NCI-H524 treated with DMSO at 0.1 percent for 48 hours (cell line): ENCODE measurements around the gene PYROXD2.

Experiments used
- DNase-seq: peaks from one replicate; lab custom pipeline; 2025; lab: John Stamatoyannopoulos, UW

Gene PYROXD2

DNA sequence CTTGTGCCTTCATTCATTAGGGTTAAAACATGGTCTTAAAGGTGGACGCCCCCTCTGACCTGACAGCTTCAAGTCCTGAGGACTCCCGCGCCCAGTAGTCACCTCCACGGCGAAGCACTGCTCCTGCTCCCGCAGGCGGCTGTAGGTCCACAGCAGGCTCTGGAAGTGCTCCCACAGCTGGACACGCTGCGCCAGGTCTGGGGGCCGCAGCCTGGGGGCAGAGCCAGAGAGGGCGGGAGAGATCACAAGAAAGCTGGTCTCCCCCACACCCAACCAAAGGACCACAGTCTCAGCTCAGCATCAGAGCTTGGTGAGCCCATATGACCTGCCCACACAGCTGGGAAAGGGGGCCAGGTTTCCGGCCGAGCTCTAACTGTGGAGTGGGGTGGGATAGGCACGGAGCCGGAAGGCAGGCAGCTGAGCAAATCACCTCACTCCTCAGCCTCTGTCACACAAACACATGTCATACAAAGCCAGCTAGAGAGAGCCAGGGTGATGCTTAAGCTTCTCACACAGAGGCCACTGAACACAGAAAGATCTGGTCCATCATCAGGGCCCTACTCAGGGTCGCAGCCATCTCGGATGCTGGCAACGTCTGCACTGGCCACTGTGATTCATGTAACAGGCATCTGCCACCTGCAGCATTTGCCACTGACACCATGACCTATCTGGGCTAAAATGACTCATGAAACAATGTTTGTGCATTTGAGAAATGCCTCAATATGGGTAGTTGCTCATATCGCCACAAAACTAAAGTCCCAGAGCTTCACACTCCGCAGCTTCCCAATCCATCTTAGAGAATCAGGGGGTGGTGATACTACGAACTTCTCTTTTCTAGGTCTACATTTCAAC, 19.1 kb upstream of the PYROXD2 start:
- no peak for DNase-seq

DNA sequence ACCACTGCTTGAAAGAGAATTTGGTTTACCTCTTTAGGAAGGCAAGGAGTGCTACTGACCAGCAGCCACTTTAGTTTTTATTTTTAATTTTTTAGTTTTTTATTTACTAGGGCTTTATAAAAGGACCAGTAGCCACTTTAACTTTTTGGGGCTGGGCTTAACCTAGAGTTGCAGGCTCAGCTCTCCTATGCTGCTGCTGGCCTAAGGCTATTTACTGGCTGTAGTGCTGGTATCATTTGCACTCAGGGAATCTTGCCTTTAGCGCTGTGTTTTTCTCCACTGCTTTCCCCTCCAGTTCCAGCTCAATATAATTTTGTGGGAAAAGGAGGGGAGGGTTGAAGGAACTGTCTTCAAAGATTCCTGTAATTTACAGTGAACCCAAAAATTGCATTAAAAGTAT, 18.4 kb upstream of the PYROXD2 start:
- no peak for DNase-seq

DNA sequence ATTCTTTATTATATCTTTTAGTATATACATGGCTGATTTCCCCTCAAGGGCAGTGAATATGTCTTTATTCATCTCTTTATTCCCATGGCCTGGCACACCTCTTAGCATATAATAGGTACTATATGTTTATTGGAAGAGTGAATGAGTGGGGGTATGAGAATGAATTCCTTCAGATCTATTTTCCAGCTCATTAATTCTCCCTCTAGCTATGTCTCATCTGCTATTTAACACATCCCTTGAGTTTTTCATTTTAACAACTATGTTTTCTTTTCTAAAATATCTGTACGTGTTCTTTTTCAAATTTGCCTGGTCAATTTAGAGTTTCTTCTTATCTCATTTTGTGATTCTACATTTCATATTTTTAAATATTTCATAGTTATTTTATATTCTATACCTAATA, 17.3 kb upstream of the PYROXD2 start:
- no peak for DNase-seq

DNA sequence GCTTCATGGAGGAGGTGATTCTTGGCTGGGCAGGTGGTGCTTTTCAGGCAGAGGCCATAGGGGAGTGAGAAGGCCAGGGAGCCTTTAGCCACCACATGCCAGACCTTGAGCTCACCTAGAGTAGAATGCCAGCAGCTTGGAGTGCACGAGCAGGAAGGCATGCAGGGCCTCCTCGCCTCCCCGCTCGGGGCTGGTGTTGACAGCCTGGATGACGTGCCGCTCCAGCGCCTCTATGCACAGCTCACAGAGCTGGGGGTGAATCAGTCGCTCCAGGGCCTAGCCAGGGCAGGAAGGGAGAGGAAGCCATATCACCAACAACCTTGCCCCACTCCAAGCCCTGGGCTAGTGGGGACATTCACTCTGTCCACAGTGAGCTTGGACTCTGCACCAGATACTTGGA, 16.0 kb upstream of the PYROXD2 start:
- no peak for DNase-seq

DNA sequence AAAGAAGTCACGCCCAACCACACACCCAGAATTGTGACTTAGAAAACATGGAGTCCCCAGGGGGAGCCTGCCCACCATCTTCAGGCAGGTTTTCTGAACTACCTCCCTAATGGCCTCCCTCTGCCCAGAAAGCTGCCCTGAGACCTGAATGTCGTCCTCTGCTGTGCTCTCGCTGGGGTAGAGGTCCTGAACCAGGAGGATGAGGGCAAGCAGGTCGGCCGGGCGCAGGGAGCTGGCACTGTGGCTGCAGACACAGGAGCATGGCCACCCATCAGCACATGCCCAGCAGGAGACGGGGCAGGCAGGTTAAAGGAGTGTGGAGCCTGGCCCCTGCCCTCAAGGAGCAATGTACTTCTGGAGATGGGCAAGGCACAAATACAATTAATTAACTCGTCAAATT, 15.4 kb upstream of the PYROXD2 start:
- no peak for DNase-seq

DNA sequence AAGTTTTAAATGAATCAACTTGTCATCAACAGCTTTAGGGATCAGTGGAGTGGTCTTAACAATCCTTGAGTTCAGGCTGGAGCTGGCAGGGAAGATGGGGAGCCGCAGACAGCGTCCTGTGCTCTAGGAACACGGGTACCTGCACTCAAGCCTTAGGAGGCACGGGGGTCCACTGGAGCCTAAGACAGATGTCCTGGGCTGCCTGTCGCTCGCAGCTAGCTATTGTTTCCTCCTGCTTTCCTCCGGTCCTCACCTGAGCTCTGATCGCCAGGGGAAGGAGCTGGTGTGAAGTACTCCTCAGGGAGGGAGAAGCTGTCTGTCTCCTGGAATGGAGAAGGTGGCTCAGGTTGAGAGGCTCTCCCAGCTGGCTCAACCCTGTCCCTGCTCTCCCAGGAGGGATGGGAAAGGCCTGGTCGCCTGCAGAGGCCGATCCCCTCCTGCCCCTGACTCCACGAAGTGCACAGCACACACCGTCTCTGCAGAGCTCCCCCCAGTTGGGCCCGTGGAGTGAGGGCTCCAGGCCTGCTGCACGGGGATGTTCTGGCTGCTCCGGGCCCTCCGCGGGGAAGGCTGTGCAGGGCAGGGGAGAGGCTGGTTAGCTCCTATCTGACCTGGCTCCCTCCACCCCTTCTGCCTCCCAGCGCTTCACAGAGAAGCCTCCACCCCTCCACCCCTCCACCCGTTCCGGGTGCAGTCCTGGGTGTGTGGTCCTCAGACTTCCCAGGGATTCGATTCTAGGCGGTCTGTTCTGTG, 14.5 kb upstream of the PYROXD2 start:
- DNase-seq = no peak

DNA sequence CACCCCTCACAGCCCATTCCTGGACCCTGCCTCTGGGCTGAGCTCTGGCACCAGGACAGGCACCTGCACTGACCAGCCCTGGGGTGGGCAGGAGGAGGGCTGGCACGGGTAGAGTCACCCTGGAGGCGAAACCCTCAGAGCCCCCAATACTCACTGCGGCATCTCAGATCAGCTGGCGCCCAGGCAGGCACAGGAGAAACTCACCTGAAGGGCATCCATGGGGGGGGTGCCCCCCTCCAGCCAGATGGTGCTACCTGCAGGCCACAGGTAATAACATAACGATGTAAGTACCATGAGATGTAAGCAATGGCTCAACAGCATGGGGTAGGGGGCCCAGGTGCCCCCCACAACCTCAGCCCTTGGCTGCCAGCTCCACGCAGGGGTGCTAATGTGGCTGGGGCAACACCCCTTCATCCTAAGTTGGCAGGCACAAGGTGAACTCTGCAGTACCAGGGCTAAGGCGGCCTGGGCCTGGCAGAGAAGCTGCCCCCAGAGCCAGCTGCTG, 12.1 kb upstream of the PYROXD2 start:
- DNase-seq = no peak

DNA sequence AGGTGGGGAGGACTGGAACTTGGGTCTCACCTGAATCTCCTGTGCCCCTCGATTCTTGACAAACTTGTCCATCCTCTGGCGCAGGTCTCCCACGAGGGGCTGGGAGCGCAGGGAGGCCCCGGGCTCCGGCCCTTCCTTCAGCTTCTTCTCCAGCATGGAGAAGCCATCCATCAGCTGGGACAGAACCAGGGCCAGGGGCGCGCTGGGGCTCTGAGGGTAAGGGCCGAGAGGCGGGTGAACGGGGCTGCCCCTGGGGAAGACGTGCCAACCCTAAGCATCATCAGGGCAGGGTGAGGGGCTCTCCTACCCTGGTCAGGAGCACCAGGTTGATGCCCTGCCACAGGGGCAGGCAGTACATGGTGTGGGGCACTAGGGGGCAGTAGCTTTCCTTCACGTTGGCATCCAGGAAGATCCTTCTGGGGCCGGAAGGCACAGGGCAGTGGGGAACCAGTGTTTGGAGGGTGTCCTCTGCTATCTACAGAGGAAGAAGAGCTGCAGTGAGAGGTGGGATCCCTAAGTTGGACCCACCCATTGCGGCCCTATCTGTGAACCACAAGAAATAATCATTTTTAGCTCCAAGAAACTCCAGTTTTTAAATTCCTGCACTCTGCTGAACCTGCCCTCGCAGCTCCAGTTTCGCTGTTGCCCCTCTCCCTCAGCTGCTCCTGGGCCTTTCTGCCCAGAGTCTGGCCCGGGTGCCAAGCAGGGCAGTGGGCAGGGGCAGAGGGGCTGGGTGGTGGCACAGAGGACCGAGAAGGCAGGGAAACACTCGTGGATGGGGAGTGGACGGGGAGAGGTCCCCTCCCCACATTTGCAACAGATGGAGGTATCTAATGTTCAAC, 10.8 kb upstream of the PYROXD2 start:
- DNase-seq = no peak

DNA sequence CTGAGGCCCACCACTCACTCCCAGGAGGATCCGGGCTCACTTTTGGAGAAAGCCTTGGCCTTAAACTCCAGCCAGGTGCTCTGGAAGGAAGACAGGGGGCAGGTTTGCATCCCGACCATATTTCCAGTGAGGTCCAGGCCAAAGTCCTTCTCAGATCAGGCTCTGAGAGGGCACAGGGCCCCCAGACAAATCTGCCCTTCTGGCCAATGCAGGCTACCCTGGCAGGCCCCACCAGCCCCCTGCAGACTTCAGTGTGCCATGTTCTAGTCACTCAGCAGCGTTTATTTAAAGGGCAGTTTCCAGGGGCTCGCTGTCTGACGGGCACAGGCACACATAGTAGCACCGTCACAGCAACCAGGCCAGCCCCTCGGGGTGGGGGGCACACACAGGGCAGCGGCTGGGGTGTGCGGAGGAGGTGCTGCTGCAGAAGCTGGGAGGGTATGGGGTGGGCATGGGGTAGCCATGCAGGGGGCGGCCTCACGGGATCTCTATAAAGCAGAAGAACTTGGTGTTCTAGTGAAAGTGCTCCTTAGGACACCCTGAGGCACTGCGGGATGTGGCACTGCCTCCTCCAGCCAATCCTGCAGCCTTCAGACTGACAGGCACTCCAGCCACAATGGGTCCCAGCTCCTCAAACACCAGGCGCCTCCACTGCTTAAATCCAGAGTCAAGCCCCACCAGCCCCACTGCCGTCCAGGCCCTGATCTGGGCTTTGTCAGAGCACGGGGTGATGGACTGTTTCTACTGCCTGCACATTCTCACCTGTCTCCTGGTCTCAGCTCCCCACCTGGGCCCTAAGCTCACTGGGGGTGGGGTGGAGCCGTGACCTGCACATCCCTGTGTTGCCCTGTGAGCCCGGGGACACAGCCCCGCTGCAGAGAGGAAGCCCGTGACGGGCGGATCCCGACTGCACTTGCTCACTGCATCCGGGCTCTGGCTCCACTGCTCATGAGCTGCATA, 9.6 kb upstream of the PYROXD2 start:
- DNase-seq = no peak

DNA sequence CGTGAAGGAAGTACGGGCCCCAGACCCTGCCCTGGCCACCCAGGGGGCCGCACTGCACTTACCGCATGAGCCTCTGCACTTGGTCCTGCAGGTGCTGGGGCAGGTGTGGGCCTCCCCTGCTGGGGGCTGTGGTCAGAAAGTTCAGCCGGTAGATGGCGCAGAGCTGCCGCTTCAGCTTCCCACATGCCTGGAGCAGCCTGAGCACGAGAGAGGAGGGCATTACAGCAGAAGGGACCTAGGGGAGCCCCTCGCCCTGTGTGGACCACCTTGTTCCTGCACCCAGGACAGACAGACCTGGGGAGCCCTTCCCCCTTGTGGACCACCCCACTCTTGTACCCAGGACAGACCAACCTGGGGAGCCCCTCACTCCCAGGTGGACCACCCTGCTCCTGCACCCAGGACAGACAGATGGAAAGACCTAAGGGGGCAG, 8.7 kb upstream of the PYROXD2 start:
- DNase-seq = no peak

DNA sequence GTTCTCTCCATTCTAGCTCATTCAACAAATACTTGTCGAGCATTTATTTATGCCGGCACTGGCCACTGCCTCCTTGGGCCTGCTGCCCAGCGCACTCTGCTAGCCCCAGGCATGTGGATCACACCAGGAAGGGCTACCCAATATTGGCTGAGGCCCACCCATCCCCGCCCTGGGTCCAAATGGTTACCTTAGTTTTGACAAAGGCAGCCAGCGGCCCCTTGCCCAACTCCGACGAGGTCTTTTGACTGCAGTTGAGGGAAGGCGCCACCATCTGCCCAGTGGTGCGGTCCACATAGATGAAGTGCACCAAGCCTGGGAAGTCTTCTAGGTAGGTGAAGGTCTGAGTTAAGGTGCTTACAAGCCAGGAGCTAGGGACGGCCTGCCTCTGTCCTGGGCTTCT, 7.2 kb upstream of the PYROXD2 start:
- no peak for DNase-seq

DNA sequence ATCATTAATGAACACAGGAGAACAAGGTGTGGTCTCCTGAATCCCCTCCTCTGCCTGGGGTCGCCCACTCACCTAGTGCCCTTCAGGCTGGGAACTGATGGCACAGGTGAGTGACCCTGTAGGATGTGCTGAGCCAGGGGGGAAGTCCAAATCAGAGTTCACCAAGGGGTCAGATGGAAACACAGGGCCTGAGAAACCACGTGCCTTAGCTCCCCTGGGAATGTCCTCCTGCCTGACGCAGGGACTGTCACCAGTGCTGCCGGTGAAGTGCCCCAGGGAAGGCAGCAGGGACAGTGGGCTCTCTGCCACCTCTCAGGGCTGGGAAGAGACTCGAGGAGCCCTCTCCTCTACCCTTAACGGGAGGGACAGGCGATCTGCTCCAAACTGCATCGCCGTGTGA, 5.8 kb upstream of the PYROXD2 start:
- DNase-seq = no peak

DNA sequence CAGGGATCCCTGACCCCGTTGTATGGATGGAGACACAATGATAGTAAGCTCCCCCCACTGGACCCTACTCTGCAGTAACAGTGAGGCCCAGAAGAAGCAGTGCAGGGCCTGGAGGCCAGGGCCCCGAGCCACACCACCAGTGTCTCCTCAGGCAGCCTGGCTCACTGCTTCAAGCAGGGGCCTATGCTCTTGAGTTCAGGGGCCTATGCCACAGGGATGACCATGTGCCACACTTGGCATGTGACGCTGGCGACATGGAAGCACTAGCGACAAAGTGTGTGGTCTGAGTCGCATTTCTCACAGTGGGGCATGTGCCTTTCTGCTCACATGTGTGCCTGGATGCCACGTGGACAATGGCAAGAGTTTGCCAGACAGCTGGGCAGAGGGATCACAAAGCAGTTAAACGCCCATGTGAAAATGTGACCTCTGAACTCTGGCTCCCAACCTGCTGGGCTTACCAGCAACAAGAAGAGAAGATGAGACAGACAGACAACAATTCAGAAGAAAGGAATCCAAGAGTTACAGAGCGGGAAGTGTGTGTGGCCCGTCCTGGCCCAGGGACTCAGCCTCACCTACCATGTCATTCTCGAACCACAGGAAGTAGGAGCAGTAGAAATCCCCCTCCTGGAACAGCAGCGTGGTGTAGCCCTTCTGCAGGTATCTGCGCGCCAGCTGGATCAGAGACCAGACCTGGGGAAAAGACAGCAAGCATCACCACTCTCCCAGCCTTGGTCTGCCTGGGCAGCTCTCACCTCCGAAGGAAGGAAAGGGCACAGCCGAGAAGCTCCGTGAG, 4.7 kb upstream of the PYROXD2 start:
- DNase-seq = no peak

DNA sequence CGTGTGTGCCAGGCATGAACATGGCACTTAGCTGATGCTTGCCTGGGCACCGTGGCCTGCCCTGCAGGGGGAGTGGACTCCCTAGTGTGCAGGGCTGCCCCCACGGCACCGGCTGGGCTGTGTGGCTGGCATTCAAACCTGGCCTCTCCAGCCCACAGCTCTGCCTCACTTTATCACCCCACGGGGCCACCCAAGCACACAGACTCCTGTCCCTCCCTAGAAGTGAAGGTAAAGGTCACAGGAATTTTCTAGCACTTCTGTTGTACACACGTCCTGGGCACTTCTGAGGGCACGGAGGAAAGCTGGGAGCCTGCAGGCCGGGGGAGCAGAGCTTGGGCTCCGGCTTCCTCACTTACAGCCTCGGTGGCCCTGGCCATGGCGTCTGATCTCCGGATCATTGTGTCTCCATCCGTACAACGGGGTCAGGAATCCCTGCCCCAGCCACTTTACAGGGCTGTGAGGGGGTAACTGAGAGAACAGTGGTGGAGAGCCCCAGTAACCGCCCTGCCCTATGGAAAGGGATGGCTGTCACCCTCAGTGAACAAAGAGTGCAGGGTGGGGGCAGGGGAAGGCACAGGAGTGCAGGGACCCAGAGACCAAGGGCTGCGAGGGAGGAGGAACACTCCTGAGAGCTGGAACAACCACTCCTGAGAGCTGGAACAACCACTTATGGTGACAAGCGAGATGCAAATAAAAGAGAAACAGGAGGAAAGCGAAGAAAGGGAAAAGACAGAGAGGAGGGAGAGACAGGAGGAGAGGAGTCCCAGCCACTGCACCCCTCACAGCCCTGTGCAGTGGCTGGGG, 3.9 kb upstream of the PYROXD2 start:
- no peak for DNase-seq

DNA sequence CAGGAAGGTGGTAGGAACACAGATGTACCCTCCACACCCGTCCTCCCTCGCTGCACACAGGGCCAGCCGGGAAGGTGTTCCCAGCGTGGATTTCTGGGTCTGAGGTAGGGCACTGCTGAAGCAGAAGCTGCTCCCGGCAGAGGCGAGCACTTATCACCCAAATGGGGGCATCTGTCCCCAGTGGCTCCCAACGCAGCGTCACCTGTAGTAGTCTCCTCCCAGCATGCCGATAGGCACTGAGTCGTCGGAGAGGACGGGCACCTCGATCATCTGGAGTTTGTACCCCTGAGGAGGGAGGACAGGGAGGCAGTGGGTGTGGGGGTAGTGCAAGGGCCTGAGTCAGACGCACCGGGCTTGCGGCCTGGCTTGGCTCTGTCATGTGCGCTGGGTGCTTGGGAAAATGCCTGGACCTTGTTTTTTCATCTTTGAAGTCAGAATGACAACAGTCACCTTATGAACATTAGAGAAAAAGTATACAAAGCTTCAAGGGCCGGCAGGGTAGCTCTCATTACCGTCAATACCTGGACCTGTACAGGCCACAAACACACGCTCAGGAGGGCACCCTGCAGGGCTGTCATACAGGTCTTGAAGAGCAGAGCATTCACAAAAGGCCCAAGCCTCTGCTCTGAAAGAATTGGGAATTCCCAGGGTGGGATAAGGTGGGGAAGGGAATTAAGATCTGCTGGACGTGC, 3.1 kb upstream of the PYROXD2 start:
- no peak for DNase-seq

DNA sequence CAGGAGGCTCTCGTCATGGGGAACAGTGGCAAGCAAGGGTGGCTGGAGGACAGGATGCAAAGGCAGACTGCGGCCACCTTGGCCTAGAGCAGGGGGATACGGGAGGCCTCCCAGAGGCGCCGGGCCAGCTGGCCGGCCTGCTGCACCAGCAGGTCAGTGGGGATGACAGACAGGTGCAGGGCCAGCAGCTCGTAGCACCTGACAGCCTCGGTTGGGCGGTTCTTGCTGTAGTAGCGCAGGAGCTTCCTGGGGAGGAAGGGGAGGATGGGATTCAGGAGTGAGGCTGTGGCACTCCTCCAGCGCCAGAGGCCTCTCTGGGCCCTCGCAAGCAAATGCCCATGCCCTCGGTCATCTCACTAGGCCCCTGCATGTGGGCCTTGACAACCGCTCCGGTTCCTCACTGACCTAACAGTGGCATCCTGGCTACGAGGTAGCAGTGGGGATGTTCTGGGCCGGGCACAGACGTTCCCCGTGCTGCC, 2.5 kb upstream of the PYROXD2 start:
- no peak for DNase-seq

DNA sequence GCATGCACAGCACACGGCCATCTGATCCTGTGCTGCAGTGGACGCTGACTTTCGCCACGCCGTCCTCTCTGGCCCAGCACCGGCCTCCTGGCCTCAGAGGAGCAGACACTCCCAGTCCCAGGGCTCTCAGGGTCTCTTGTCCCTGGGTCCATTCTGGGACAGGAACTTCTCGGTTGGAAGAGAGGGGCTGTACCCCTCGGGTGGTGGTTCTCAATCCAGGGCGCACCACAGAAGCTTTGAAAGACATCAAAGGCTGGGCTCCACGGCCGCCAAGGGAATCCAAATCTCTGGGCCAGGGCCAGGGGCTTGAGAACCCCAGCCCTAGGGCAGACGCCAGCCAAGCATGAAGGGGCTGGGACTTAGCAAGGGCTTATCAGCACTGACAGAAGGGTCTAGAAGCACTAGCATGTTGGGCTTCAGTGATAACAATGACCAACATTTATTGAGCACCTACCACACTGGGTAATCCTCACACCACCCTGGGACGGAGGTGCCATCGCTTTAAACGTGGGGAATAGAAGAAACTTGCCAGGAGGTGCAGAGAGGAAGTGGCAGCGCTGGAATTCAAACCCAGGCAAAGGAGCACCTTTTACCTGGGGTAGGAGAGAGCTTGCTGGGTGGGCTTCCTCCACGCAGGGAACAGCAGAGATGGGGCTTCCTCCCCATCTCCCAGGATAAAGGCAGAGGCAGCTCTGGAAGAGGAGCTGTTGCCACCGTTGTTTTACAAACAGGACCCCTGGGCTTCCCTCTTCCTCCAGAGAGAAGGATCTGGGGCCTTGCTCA, 1.8 kb upstream of the PYROXD2 start:
- no peak for DNase-seq

DNA sequence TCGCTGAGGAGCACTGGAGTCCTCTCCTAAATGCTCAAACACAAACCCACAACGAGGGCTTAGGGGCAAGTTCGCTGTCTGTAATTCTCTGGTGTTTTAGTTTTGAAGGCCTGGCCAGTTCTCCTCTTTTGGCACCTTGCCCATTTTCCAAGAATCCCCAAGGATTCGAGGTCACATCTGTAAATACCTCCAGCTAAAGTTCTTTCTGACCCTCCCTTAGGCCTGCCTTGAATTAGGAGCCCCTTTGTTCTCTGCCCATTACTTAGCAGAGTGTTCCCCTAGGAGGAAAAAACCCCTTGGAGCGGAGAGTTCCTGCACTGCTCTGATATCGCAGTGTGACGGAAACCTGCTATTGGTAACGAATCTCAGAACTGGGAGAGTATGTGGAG, 743 bp upstream of the PYROXD2 start:
- DNase-seq = no peak
